HG02610 (cell line): ENCODE results near the gene PLD5.
"Not testable (repeated sequence)": the region's sequence is repeated elsewhere in the genome, so short reads cannot be mapped to it uniquely, and the experiment has no call there.

Experiments
- ATAC-seq: cut with Tn5 transposase; IDR thresholded peaks from one replicate; pipeline ENCODE4 v1.9.1; 2021; ENCODE audit warnings: mild to moderate bottlenecking, moderate library complexity; ENCODE audit not compliant: unreplicated experiment

Gene PLD5

GRCh38 chr1:242081446-242081845, 443.1 kb downstream of the PLD5 start:
- no peak for ATAC-seq

DNA sequence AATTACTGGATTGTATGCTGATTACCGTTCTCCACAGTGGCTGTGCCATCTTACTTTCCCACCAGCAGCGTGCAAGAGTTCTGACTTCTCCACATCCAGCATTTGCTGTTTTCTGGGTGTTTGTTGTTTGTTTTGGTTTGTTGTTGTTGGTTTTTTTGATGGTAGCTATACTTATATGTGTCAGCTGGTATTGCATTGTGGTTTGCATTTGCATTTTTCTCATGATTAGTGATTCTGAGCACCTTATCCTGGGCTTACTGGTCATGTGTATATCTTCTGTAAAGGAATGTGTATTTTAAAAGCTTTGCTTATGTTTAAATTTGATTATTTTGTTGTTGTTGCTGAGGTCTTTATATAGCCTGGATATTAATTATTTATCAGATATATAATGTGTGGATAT, 458.7 kb downstream of the PLD5 start:
- ATAC-seq: no peak

GRCh38 chr1:242062271-242062670, 462.2 kb downstream of the PLD5 start:
- ATAC-seq: no peak

DNA sequence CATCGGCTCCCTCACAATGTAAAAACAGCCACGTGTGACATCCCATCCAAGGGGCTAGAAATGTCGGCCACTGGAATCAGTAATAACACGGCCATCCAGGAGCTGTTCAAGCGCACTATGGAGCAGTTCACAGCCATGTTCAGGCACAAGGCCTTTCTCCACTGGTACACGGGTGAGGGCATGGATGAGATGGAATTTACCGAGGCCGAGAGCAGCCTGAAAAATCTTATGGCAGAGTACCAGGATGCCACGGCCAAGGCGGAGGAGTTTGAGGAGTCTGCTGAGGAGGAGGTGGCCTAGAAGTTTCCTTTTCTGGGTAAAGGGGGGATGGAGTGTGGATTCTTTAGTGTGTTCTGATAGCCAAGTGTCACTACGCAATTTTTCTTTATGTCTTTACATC, 464.5 kb downstream of the PLD5 start:
- ATAC-seq: no peak

GRCh38 chr1:242058582-242058981, 465.9 kb downstream of the PLD5 start:
- ATAC-seq: peak; percentile 81

- ATAC-seq: not testable (repeated sequence)
These were observed 466.3 kb downstream of the PLD5 start for GRCh38 chr1:242058181-242058580.

DNA sequence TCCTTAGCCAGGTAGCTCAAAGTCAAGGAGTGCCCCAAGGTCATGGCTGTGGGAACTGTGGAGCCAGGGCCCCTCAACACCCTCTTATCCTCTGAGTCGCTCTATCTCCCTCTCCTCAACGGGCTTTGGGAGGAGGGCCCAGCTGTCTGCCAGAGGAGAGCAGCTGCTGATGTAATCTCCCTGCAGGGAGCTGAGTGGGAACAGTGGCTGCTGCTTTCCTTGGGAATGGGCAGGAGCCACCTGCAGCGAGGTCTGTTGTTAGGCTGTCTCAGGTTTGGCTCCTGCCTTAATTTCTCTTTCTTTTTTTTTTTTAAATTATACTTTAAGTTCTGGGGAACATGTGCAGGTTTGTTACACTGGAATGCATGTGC, 466.8 kb downstream of the PLD5 start:
- ATAC-seq: no peak

GRCh38 chr1:242056988-242057744, 467.3 kb downstream of the PLD5 start:
- ATAC-seq: no peak

DNA sequence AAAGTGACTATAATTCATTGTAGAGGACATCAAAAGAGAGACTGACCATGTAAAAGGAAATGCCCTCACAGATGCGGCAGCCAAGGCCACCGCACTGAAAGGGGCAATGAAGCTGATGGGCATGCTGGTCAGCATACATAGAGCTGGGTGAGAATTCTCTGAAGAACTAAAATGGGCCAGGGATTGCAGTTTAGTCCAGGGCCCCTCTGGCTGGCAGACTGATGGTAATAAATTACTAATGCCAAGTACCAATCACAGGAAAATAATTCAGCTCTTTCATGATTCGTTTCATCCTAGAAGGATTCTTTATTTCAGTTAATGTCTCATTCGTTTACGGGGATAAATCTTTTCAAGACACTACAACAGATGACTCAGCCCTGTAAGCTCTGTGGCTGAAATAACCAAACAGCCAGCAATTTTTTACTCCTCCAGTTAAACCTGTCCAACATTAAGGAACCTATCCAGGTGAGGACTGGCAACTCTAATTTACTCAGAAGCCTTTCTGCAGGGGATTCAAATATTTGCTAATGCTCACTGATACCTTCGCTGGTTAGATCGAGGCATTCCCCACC, 468.7 kb downstream of the PLD5 start:
- ATAC-seq: no peak

DNA sequence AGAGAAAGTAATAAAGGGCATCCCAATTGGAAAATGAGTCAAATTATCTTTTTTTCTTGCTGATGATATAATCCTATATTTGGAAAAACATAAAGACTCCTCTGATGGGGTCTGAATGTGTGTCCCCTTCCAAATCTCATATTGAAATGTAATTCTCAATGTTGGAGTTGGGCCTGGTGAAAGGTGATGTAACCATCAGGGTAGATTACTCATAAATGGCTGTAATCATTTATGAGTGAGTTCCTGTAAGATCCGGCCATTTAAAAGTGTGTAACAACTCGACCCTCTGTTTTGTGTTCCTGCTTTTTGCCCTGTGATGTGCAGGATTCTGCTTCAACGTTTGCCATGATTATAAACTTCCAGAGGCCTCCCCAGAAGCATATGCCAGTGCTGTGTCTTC, 481.3 kb downstream of the PLD5 start:
- no peak for ATAC-seq

- ATAC-seq: no peak
These were observed 490.1 kb downstream of the PLD5 start for GRCh38 chr1:242034392-242034791.

- no peak for ATAC-seq
These were observed 491.1 kb downstream of the PLD5 start for GRCh38 chr1:242033447-242033846.
